H9 (cell line): ENCODE measurements around the gene THRB. TPM values are rescaled to one million over a fixed set of nuclear protein-coding genes. Genes with fewer than 3 reads are reported as not detected.

Experiments used
- DNase-seq: peaks from one replicate; pipeline ENCODE4 v3.0.0-alpha.2; 2017
- H2AFZ ChIP-seq: one replicate; pipeline ENCODE4 v1.6.1; 2013; ENCODE audit warnings: mild to moderate bottlenecking, low read length, control low read depth, moderate library complexity
- H2AK5ac ChIP-seq: 2 replicates; pipeline ENCODE4 v1.6.1; 2013; ENCODE audit warnings: low read length, control low read depth, mixed read lengths; ENCODE audit not compliant: insufficient read length
- H2BK120ac ChIP-seq: one replicate; pipeline ENCODE4 v1.6.1; 2013; ENCODE audit warnings: low read depth, mild to moderate bottlenecking, low read length, control low read depth, inconsistent platforms; ENCODE audit not compliant: poor library complexity, severe bottlenecking
- H2BK12ac ChIP-seq: 2 replicates; pipeline ENCODE4 v1.6.1; 2013; ENCODE audit warnings: low read length, control low read depth, mixed read lengths, low read depth; ENCODE audit not compliant: insufficient read length
- H2BK15ac ChIP-seq: 2 replicates; pipeline ENCODE4 v1.6.1; 2013; ENCODE audit warnings: low read depth, low read length, control low read depth
- H2BK20ac ChIP-seq: one replicate; pipeline ENCODE4 v1.6.1; 2013; ENCODE audit warnings: low read depth, mild to moderate bottlenecking, low read length, control low read depth, inconsistent platforms; ENCODE audit not compliant: poor library complexity, severe bottlenecking
- H2BK5ac ChIP-seq: 2 replicates; pipeline ENCODE4 v1.6.1; 2013; ENCODE audit warnings: low read length, control low read depth, mixed read lengths; ENCODE audit not compliant: insufficient read length
- H3K14ac ChIP-seq: 2 replicates; pipeline ENCODE4 v1.6.1; 2013; ENCODE audit warnings: low read length, control low read depth; ENCODE audit not compliant: insufficient read depth
- H3K18ac ChIP-seq: 2 replicates; pipeline ENCODE4 v1.6.1; 2013; ENCODE audit warnings: low read depth, mild to moderate bottlenecking, mixed read lengths, low read length, control low read depth; ENCODE audit not compliant: insufficient read length
- H3K23ac ChIP-seq: 2 replicates; pipeline ENCODE4 v1.6.1; 2013; ENCODE audit warnings: low read length, control low read depth, mixed read lengths, low read depth; ENCODE audit not compliant: insufficient read length
- H3K23me2 ChIP-seq: 2 replicates; pipeline ENCODE4 v1.6.1; 2013; ENCODE audit warnings: low read depth, mild to moderate bottlenecking, mixed read lengths, low read length, control low read depth; ENCODE audit not compliant: insufficient read length, poor library complexity, severe bottlenecking
- H3K27ac ChIP-seq: 2 replicates; pipeline ENCODE4 v1.5.1; 2013; ENCODE audit warnings: low read length, control low read depth, mixed read lengths, low read depth; ENCODE audit not compliant: insufficient read length
- H3K27me3 ChIP-seq: 2 replicates; pipeline ENCODE4 v1.6.1; 2013; ENCODE audit warnings: low read length, control low read depth, inconsistent platforms; ENCODE audit not compliant: insufficient read depth
- H3K4ac ChIP-seq: 2 replicates; pipeline ENCODE4 v1.6.1; 2013; ENCODE audit warnings: low read depth, mild to moderate bottlenecking, control low read depth, inconsistent platforms, low read length, moderate library complexity
- H3K4me1 ChIP-seq: 2 replicates; pipeline ENCODE4 v1.6.1; 2013; ENCODE audit warnings: low read length, control low read depth, inconsistent platforms; ENCODE audit not compliant: insufficient read depth
- H3K4me2 ChIP-seq: 2 replicates; pipeline ENCODE4 v1.6.1; 2013; ENCODE audit warnings: low read length, control low read depth, mixed read lengths; ENCODE audit not compliant: insufficient read length, insufficient read depth
- H3K56ac ChIP-seq: 2 replicates; pipeline ENCODE4 v1.6.1; 2013; ENCODE audit warnings: low read depth, mild to moderate bottlenecking, mixed read lengths, low read length, control low read depth; ENCODE audit not compliant: insufficient read length
- H3K79me1 ChIP-seq: 2 replicates; pipeline ENCODE4 v1.6.1; 2013; ENCODE audit warnings: low read depth, mild to moderate bottlenecking, moderate library complexity, low read length, control low read depth, inconsistent platforms; ENCODE audit not compliant: insufficient read depth, poor library complexity, severe bottlenecking
- H3K79me2 ChIP-seq: 2 replicates; pipeline ENCODE4 v1.6.1; 2013; ENCODE audit warnings: low read length, control low read depth, inconsistent platforms; ENCODE audit not compliant: insufficient read depth
- H3K9ac ChIP-seq: 2 replicates; pipeline ENCODE4 v1.6.1; 2013; ENCODE audit warnings: low read length, control low read depth, mixed read lengths; ENCODE audit not compliant: insufficient read length; ENCODE audit errors: extremely low read depth
- H3K9me3 ChIP-seq: one replicate; pipeline ENCODE4 v1.6.1; 2013; ENCODE audit warnings: low read depth, low read length, inconsistent platforms; ENCODE audit not compliant: control insufficient read depth
- H3T11ph ChIP-seq: one replicate; pipeline ENCODE4 v1.6.1; 2013; ENCODE audit warnings: mild to moderate bottlenecking, low read length, control low read depth, inconsistent platforms
- H4K20me1 ChIP-seq: one replicate; pipeline ENCODE4 v1.6.1; 2013; ENCODE audit not compliant: control insufficient read depth, insufficient read length, insufficient read depth
- H4K5ac ChIP-seq: 2 replicates; pipeline ENCODE4 v1.6.1; 2013; ENCODE audit warnings: low read depth, mild to moderate bottlenecking, mixed read lengths, low read length, control low read depth; ENCODE audit not compliant: insufficient read length
- H4K8ac ChIP-seq: replicated peaks from 2 replicates; pipeline ENCODE4 v1.6.1; 2013; ENCODE audit warnings: low read length, control low read depth, mixed read lengths, low read depth; ENCODE audit not compliant: insufficient read length
- H4K91ac ChIP-seq: 2 replicates; pipeline ENCODE4 v1.6.1; 2013; ENCODE audit warnings: low read depth, mild to moderate bottlenecking, moderate library complexity, mixed read lengths, low read length, control low read depth; ENCODE audit not compliant: insufficient read length
- H3K27ac Mint-ChIP-seq, 3 experiments: 2 replicates in 2 of 3; 3 replicates in 1 of 3; pipeline ENCODE4 v1.8.0; 2020 to 2021; ENCODE audit warnings: mixed read lengths in 3 of 3, mild to moderate bottlenecking in 1 of 3, moderate library complexity in 1 of 3
- H3K27me3 Mint-ChIP-seq: 2 replicates; pipeline ENCODE4 v1.8.0; 2021; ENCODE audit warnings: low read depth, mild to moderate bottlenecking, moderate library complexity, mixed read lengths
- H3K36me3 Mint-ChIP-seq, 3 experiments: 2 replicates in 2 of 3; 3 replicates in 1 of 3; pipeline ENCODE4 v1.8.0; 2020 to 2021; ENCODE audit warnings: low read depth in 3 of 3, mixed read lengths in 3 of 3; ENCODE audit not compliant: insufficient read depth in 1 of 3
- H3K4me1 Mint-ChIP-seq, 2 experiments: 2 replicates each; pipeline ENCODE4 v1.8.0; 2020; ENCODE audit warnings: mixed read lengths in 2 of 2
- H3K4me3 Mint-ChIP-seq, 2 experiments: 2 replicates in 1 of 2; 3 replicates in 1 of 2; pipeline ENCODE4 v1.8.0; 2020 to 2021; ENCODE audit warnings: mild to moderate bottlenecking in 2 of 2, mixed read lengths in 2 of 2, moderate library complexity in 1 of 2
- H3K9me3 Mint-ChIP-seq, 2 experiments: 2 replicates in 1 of 2; 3 replicates in 1 of 2; pipeline ENCODE4 v1.8.0; 2020; ENCODE audit warnings: mild to moderate bottlenecking in 2 of 2, mixed read lengths in 2 of 2, moderate library complexity in 1 of 2
- WGBS: extraction: QIAGEN DNeasy Blood & Tissue Kit; methylation state at CpG from one replicate; pipeline ENCODE4 v1.1.7; 2013; ENCODE audit warnings: missing lambda C conversion rate, low lambda C conversion rate, mixed read lengths; ENCODE audit not compliant: insufficient read length; ENCODE audit errors: extremely low coverage; 5-methylcytosine and 5-hydroxymethylcytosine counted together
- total RNA-seq: library from RNA; stranded (reverse); gene quantifications from 2 replicates; pipeline ENCODE4 v1.2.1, GENCODE V29; 2021
- TF ChIP-seq, protein P1 (sequence below): fragments of 200-600 bp; sonication (generic); conservative IDR thresholded peaks from 3 replicates; pipeline ENCODE4 v1.8.0; 2021; ENCODE audit warnings: antibody characterized with exemption, mild to moderate bottlenecking

The THRB gene
- total RNA-seq, 1 experiment from 2014 or later = 8.6 TPM

DNA sequence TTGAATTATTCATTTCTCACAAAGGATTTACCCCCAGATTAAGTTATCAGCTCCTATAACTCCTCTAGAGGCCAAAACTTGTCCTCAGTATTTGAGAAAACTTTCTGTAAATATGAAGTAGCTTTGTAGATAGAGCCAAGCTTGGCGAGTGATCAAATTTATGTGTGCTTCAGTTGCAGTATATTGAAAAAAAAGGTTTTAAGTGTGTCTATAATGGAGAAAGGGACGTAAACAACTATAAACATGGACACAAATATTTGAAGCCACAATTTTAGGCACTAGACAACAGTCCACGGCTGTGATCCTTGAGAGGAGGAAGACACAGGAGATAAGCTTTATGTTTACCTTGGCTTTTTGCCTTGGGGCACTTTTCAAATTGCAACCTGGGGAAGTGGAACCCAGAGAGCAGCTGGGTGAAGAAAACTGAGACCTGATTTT is 118.7 kb downstream of the THRB start:
- Histone ChIP-seq H2BK5ac (no peak overlapping the region), H2BK15ac (no peak overlapping the region), H3K23ac (no peak overlapping the region), H2BK120ac (no peak overlapping the region), H3K18ac (no peak overlapping the region), H3K27ac (no peak overlapping the region), H3K56ac (no peak overlapping the region), H4K5ac (no peak overlapping the region), H3K23me2 (no peaks in the 10 kb centered on the region), H3K27me3 (no peaks in the 10 kb centered on the region), H2BK20ac (no peak overlapping the region), H4K8ac (no peak overlapping the region), H3K9me3 (no peaks in the 10 kb centered on the region), H2AK5ac (no peak overlapping the region), H2AFZ (no peak overlapping the region), H3K4me2 (no peak overlapping the region), H3T11ph (no peak overlapping the region), H3K4me1 (no peaks in the 10 kb centered on the region), H2BK12ac (no peak overlapping the region), H4K91ac (no peak overlapping the region), H3K14ac (no peak overlapping the region), H3K79me1 (no peaks in the 10 kb centered on the region), H3K9ac (no peak overlapping the region), H3K4ac (no peak overlapping the region), H4K20me1 (no peaks in the 10 kb centered on the region), H3K79me2 (no peaks in the 10 kb centered on the region)
- Mint-ChIP-seq H3K9me3 (no peaks in the 10 kb centered on the region), H3K36me3 (no peaks in the 10 kb centered on the region), H3K27ac (peak overlapping the region in 2 of 3 experiments; percentile 20 to 54; a peak in 2 of 7 replicates), H3K27me3 (no peaks in the 10 kb centered on the region), H3K4me1 (peaks cover 5 to 7% of the 10 kb centered on the region in 2 experiments; a peak in 2 of 4 replicates), H3K4me3 (no peak overlapping the region)
- WGBS = no CpG with 5 or more reads among the region's 3 CpGs
- no peak for DNase-seq
- TF ChIP-seq, protein P1, sequence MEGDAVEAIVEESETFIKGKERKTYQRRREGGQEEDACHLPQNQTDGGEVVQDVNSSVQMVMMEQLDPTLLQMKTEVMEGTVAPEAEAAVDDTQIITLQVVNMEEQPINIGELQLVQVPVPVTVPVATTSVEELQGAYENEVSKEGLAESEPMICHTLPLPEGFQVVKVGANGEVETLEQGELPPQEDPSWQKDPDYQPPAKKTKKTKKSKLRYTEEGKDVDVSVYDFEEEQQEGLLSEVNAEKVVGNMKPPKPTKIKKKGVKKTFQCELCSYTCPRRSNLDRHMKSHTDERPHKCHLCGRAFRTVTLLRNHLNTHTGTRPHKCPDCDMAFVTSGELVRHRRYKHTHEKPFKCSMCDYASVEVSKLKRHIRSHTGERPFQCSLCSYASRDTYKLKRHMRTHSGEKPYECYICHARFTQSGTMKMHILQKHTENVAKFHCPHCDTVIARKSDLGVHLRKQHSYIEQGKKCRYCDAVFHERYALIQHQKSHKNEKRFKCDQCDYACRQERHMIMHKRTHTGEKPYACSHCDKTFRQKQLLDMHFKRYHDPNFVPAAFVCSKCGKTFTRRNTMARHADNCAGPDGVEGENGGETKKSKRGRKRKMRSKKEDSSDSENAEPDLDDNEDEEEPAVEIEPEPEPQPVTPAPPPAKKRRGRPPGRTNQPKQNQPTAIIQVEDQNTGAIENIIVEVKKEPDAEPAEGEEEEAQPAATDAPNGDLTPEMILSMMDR = no peak
